GM18861 (cell line): Measurements from ENCODE around the gene SLC5A10.
A peak's percentile ranks its signal among the peaks of the same experiment; 100 is the strongest.
"Not testable (repeated sequence)": the region's sequence is repeated elsewhere in the genome, so short reads cannot be mapped to it uniquely, and the experiment has no call there.

Source experiments
- ATAC-seq: cut with Tn5 transposase; IDR thresholded peaks from one replicate; pipeline ENCODE4 v1.9.1; 2021; ENCODE audit not compliant: unreplicated experiment

Gene SLC5A10

GRCh38 chr17:19038007-19038406, 86.0 kb downstream of the SLC5A10 start:
- not testable (repeated sequence) for ATAC-seq

GRCh38 chr17:19038730-19039129, 86.8 kb downstream of the SLC5A10 start:
- ATAC-seq, result not testable (repeated sequence)

DNA sequence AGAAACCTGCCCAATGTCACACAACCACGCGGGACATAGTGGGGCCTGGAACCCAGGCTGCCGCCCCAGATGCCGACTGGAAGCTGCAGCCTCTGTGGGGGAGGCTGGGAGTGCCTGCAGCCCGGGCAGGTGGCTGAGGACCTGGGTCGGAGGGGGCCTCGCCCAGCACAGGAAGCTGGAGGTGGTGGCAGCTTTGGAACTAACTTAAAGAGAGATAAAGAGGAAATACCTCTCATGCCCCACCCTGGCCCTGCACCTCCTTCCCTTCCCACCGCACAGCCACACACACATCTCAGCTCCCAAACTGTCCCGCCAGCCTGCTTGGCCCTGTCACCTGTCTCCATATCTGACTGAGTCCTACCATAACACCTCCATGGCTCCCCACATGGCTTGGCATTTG, 88.4 kb downstream of the SLC5A10 start:
- not testable (repeated sequence) for ATAC-seq

GRCh38 chr17:19041871-19042270, 89.9 kb downstream of the SLC5A10 start:
- ATAC-seq, result not testable (repeated sequence)

GRCh38 chr17:19042369-19042768, 90.4 kb downstream of the SLC5A10 start:
- not testable (repeated sequence) for ATAC-seq

GRCh38 chr17:19043032-19043431, 91.1 kb downstream of the SLC5A10 start:
- ATAC-seq, result peak; percentile 23

GRCh38 chr17:19044643-19045042, 92.7 kb downstream of the SLC5A10 start:
- not testable (repeated sequence) for ATAC-seq

GRCh38 chr17:19046782-19047375, 94.9 kb downstream of the SLC5A10 start, which contains the start of gene GRAP:
TSS of gene GRAP (minus strand) at chr17:19046957. CDS start at chr17:19046926, 31 bp downstream.
- ATAC-seq, result not testable (repeated sequence)

- ATAC-seq, result not testable (repeated sequence)
Observed at GRCh38 chr17:19047510-19047909, 95.5 kb downstream of the SLC5A10 start.

DNA sequence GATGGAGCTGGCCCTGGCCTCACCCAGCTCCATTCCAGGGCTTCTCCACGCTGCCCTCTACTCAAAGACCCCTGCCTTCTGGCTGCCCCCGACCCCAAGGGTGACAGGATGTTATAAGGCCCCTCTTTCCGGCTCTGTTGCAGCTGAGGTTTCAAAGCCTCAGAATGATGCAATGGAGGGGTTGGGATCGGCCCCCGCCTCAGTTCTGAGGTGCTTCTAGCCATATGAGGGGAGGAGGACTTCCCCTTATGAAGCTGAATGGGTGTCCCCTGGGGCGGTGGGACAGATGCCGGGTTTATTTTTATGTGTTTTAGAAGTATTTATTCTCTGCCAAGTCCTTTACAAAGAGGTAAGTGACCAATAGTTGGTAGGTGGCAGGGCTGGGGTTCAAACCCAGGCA, 96.9 kb downstream of the SLC5A10 start:
- ATAC-seq, result not testable (repeated sequence)

DNA sequence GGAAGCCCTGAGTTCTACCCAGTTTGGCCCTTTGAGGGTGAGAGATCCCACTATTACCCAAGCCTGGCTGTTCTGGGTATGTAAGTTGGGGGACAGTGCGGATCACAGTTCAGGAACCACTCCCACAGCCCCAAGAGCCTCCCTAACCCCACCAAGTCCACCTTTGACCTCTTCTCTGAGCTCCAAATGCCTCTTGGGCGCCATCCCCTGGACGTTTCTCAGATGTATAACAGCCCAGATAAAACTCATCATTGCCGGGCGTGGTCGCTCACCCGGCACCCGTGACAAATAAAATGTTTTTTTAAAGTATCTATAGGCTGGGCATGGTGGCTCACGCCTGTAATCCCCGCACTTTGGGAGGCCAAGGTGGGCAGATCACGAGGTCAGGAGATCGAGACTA, 103.5 kb downstream of the SLC5A10 start:
- ATAC-seq, result not testable (repeated sequence)

GRCh38 chr17:19062009-19062717, 110.2 kb downstream of the SLC5A10 start:
- peak; percentile 85 for ATAC-seq

DNA sequence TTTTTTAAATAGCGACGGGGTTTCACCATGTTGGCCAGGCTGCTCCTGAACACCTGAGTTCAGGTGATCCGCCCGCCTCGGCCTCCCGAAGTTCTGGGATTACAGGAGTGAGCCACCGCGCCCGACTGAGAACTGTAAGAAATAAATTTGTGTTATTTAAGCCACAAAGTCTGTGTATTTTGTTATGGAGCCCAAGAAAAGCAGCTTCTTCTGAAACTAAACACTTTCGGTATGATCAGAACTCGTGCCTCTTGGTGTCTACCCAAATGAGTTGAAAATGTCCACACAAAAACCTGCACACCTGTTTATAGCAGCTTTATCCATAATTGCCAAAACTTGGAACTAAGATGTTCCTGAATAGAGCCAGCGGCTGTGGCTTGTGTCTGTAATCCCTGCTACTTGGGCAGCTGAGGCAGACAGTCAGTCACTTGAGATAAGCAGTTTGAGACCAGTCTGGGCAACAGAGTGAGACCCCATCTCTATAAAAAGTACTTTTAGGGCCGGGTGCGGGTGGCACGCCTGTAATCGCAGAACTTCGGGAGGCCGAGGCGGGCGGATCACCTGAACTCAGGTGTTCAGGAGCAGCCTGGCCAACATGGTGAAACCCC, 110.9 kb downstream of the SLC5A10 start:
- ATAC-seq, result peak; percentile 59

DNA sequence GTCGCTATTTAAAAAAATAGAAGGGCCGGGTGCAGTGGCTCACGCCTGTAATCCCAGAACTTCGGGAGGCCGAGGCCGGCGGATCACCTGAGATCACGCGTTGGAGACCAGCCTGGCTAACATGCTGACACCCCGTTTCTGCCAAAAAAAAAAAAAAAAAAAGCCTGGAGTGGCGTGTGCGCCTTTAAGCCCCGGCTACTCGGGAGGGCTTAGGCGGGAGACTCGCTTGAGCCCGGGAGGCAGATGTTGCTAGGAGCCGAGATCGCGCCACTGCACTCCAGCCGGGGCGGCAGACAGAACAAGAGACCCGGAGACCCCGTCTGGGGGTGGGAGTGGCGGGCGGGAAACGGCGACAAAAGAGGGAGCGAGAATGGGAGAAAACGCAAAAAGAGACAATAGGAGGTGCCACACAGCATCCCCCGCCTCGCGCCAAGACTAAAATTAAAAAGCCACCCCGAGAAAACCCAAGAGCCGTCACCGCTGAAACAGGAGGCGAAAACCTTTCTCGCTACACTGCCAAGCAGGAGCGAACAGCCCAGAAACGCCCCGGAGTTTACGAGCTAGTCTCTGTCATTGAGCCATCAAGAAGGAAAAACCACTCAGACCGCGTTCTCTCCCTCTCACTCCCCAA, 111.5 kb downstream of the SLC5A10 start:
- ATAC-seq, result not testable (repeated sequence)

GRCh38 chr17:19064378-19064777, 112.4 kb downstream of the SLC5A10 start:
- not testable (repeated sequence) for ATAC-seq

GRCh38 chr17:19070318-19071168, 118.6 kb downstream of the SLC5A10 start:
- ATAC-seq, result peak; percentile 80
